HCEC 1CT (cell line): ENCODE results near the gene PIEZO2.
A peak's percentile ranks its signal among the peaks of the same experiment; 100 is the strongest.
"Not testable (repeated sequence)": the region's sequence is repeated elsewhere in the genome, so short reads cannot be mapped to it uniquely, and the experiment has no call there.

Source experiments
- DNase-seq: peaks from one replicate; pipeline ENCODE4 v3.0.0-alpha.2; 2017

PIEZO2 gene

DNA sequence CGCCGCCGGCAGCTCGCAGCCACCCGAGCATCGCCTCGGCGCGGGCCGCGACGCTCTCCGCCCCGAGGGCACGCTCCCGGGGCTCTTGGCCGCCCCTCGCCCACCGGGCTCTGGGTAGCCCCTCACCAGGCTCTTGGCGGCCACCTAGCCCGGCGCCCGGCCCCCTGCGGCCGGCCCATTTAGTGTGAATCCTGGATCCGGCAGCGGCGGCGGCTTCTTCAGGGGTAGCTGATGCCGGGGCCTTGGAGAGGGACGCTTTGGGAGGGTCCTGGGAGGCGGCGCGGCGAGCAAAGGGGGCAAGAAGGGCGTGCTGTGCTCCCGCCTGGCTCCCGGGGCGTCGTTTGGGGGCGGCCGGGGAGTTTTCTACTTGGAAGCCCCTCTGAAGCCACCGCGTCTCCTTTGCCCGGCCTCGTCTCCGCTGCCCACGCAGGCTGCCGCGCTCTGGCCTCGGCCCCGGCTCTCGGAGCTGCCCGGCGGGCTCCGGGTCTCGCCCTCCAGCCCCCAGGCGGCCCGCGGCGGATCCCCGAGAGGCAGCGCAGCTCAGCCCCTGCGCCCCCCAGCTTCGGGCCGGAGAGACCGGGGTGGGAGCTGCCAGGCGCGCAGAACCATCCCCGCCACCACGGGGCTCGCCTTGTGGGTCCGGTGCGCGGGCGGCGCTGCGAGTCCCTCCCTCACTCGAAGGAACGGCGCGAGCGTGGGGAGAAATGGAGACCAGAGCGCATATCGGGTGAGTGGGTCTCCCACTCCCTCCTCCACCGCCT, 509 bp downstream of the PIEZO2 start:
- DNase-seq = no peak

DNA sequence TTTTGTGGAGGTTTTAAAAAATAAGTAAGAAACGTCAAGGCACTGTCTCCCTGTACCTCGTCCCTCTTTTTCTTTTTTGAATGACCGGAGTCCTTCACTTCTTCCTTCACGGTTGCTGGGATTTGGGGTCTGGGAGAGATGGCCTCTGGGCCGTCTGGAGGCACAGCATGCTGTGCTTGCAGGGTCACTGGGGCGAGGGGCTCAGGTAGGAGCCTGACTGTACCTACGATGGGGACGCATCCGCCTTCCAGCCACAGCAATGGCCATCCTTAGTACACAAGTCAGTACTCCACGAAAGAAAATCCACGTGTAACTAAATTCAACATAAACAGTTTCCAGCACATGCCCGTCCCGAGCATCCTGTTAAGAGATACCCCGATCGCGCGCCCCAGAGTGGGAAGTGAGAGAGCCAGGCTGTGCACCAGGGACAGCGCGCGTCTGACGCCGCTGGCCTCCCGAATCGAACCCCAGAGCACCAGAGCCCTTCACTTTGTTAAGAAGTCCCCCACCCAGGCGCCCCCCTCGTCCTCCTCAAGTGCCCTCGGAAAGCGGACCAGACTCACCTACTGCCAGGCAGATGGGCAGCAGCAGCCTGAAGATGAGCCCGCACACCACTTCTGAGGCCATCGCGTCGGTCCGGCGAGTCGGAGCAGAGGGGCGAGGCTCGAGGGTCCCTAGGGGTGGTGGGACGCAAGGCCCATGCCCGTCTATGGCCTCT, 1.2 kb downstream of the PIEZO2 start:
- no peak for DNase-seq

DNA sequence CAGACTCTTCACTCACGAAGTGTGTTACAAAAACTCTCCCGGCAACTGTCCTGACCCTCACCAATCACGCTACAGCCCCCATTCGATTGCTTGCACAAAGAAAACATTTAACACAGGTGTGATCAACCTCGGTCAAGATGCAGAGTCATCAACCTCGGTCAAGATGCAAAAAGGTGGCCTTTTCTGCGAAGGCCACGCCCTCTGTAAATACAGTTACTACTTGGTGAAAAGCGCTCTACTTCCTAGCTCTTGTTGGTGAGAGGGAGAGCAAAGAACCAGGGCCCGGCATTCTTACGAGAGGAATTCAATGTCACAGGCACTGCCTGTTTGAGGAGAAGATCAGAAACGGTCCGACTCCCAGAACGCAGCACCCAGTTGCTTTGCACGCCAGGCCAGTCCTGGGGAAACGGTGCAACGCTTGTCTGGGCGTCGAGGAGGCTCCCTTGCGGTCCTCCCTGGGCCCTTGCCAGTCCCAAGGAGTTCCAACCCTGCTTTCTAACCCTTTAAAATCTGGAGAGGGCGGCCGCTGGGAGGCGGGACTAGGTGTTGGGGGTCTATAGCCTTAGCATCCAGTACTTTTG, 1.9 kb downstream of the PIEZO2 start:
- no peak for DNase-seq

DNA sequence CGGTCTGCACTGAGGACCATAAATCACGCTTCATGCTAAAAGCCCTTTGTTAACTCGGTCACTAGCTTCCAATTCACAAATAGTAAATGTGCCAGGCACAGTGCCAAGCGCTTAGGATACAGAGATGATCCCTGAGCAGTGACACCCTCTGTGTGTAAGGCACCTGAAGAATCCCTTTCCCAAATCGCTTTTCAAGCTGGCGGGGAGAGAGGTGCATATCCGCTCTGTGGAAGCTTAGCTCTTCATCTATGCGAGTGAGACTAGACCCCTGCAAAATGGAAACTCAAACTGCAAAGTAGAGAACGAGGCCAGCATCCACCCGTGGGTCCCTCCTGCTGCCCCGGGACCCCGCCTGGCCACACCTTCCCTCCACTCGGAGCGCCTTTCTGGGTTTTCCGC, 2.4 kb downstream of the PIEZO2 start:
- DNase-seq = no peak

DNA sequence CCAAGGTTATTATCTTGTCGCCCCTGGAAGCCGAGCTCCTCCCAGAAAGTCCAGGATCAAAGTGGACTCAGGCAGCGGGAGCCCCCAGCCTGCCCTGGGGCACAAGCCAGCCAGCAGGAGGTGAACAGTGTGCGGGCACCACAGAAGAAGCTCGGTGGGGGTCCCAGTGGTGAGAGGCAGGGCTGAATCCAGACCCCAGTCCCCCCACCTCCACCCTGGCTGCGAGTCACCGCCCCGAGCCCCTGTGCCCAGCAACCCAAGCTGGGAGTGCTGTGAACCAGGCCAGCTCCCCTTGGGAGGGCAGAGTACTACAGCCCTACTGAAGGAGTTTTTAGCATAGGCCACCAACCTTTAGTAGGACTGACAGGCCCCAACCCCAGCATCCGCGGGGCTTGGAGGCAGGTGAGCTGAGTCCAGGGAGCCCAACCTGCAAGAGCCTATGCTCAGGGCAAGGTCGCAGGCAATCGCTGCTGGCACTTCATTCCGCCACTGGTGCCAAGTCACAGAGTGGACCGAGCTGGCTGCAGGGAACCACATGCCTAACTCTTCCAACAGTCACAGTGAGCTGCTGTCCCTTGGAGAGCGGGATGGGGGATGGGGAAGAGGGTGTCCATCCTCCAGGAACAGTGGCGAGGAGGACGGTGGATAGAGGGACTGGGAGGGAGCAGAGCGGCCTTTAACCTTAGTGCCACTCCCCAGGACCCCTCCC, 3.0 kb downstream of the PIEZO2 start:
- DNase-seq = no peak

DNA sequence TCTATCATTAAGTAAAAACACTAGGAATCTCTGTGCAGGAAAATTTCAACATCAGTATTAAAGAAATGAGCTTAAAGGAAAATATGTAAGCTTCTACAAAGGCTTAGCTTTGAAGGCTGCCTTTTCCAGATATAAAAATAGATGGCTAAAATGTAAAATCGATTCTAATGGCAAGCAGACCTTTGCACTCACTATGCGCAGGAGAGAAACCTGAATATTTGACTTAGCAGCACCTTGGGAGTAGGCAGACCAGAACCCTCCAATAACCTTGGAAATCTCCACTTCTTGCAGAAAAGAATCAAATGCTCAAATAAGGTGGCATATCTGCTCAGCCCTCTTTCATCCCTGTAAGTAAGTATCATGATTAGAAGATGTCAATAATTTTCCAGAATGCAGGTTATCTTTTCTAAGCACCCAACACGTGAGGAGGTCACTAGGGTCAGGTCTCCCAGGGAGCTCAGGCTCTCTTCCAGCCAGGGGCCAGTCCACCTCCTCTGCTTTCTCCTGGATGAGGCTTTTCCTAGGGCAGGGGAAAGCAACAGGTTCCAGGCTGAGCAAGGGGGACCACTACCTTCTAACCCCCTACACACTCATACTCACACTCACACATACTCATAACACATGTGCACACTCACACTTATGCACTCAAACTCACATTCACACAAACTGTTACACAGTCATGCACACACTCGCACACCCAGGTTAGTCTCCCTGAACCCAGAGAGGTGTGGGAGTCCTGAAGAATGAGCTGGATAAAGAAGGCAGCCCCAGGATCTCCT, 3.8 kb downstream of the PIEZO2 start:
- DNase-seq = no peak

DNA sequence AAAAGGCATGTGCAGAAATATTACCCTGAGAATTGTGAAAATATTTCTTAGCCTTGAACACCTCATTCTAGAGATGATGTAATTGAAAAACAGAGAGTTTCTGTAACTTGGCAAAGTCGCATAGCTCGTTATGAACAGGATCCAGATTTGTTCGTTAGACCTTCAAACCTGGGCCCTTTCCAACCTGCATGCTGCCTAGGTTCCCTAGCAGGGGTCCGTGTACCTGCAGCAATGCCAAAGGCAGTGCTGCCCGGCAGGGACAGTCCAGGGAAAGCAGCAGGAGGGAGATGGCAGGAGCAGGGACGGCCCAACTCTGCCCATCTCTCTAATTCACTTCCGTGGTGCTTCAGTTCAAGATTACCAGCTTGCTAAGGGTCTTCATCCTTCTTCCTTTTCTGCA, 12.0 kb downstream of the PIEZO2 start:
- DNase-seq = no peak

DNA sequence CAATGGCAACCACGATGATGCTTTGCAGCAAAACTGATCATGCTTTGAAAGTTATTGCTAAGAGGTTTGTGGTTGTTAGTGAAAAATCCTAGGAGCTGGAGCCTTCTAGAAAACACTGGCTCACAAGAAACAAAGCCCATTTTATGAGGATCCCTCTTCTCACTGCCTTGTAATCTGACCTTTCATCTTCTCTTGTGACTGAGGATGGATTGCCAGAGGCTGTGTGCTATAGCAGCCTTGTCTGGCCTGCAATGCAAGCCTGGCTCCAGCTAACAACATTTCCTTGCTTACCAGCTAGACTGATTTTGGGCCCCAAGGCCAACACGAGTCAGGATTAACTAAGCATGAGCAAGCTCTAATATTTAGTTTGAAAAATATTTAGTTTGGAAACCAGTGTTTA, 13.1 kb downstream of the PIEZO2 start:
- no peak for DNase-seq

DNA sequence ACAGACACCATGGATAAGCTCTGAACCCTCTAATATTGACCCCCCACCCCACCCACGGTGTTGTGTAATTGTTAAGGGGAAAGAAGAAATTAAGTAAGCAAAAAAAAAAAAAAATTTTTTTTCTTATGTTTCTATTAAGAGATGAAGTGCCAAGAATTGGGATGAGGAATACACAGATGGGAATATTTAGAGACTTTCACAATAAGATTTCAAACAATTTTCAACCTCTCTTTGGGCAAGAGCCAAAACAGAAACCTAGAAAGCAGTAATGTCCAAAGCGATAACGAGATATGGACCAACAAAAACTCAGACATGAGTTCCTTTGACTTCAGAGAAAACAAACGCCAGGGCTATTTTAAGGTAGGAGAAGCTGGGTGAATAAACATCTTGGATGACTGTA, 14.4 kb downstream of the PIEZO2 start:
- DNase-seq = no peak

DNA sequence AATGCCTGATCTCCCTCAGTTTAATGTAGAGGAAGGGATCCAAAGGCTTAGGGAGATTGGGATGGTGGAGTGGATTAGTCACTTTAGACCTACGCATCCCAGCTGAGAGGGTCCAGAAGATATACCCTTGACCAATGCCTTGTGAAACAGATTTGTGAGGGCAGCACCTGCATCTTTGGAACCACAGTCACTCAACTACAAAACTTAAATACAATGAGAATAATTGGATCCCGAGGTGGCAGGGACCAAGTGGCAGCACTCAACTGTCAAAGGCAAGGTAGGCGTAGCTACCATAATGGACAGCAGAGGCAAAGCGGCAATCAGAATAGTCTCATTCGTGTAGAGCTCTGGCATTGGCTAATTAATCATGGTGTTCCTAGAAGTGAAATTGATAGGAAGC, 20.3 kb downstream of the PIEZO2 start:
- DNase-seq = not testable (repeated sequence)

DNA sequence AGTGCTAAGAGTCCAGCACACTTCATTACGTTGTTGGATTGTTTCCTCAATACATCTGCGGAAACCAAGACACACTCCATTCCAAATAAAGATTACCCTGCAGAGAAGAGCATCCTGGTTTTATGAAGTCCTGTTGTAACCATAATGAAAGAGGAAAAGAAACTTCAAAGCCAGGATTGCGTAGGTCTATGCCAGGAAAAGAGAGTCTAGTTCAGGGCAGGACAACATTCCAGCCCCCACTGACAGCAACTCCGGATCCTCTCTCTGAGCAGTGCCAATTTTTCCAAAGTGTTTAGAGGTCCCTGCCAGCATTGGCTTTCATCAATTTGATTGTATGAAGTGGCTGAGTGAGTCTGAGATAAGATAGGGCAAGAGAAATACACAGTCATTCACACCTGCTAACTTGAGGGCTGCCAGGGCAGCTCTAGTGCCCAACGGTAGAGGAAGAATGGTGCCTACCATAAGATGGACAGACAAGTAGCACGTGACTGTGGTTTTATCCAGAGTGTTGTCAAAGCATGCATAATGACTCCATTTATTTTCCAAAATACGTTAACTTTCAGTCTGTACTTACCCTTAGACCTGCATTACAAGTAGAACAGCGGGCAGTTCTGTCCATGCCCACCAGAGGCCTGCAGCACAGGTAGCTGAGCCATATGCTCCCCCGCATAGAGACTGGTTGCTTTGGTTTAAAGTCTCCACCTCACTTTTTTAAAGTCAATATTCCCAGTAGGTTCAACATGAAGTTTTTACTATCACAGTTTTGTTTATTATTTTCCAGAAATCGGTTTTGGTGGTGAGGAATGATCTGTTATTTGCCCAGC, 23.7 kb downstream of the PIEZO2 start:
- no peak for DNase-seq

DNA sequence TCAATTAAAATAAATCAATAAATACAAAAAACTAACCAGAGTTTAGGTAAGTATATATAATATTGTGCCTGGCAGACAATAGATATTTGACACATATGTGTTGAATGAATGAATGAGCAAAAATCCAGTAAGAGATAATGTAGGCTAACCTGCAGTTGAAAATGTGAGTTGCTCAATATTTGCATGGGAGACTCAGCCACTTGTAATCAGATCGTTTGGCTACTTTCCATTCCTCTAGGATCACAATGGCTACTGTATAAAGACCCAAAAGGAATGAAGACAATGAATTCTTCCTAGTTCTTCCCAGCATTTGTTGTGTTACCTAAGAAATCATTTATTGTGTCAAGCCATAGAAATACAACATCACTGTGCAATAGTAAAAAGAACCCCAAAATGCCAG, 25.3 kb downstream of the PIEZO2 start:
- DNase-seq = no peak

DNA sequence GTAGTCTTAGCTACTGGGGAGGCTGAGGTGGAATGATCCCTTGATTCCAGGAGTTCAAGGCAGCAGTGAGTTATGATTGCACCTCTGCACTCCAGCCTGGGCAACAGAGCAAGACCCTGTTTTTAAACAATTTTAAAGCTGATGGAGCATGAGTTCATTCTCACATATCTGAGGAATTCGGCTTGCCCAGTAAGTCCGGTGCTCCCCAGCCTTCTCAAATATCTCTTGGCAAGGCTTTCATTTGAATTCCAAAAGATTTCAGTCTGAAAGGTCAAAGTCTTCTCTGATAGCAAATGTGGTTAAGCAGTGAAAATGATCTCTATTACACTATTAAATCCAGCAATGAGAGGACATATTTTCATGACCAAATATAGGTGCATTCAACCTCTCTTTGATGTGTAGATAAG, 27.9 kb downstream of the PIEZO2 start:
- DNase-seq = no peak

DNA sequence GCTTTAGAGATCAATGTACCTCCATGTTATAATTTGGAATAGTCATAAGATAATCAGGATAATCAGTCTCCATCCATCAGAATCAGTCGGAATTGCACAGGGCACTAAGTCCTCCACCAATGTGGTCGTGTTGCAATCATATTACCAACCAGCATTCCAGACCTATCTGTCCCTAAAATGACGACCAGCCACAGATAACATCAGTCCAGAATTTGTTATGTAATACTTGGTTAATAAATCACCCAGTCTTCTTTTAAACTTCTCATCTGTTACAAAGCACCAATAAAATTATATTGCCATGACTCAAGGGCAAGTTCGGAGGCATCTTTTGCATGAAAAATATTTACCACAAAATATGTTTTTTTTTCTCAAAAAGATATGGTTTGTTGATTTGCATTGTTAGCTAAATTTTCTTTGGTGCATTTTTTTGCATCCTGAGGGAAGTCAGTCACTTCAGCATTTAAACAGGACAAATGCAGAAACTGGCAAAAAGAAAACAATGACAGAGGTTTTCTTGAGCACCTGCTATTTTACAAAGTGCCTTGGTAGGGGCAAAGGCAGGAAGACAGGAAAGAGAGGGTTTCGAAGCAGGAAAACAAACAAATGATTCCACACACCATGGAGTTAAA, 29.3 kb downstream of the PIEZO2 start:
- no peak for DNase-seq

DNA sequence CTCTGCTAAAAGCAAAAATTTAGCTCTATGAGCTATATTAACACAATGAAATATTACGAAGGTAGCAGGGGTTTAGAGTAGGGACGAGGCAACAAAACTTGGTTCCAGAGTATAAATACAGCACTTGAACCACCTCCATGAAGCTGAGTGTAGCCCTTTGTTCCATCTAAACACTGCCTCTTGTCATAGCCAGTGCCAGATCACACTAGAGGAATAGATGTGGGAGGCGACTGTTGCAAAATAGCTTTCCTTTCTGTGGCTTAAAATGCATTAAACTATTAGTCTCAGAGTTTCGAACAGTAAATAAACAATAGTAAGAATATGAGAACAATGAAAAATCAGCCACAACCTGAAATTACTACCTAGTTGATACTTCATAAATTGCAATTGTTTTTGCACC, 29.8 kb downstream of the PIEZO2 start:
- no peak for DNase-seq

DNA sequence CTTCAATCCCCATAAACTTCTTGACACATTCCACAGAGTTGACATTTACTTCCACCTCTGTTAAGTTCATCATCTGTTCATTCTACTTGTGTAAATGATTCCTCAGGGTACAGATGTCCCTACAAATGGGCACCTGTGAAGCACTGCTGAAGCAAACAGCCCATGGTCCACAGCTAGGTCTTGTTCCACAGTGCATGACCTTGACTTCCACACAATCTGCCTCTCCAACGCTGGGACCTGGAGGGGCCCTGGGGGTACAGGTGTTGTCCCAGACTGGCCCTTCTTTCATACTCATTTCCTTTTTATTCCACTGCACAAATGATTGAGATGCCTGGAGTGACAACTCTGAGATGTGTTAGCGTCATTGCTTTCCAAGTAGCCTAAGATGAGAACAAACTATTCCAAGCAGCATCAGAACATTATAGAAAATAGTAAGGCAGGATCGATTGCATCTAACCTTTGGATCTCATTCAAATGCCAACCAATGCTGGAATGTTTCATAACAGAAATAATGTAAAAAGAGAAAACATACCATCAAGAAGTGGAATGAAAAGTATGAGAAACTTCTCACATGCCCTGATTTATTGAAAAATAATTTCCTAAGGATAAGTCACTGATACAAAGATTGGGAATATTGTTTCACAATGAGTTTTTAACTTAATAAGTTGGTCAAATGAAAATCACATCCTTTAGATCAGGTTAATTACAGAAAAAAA, 31.2 kb downstream of the PIEZO2 start:
- DNase-seq = no peak

DNA sequence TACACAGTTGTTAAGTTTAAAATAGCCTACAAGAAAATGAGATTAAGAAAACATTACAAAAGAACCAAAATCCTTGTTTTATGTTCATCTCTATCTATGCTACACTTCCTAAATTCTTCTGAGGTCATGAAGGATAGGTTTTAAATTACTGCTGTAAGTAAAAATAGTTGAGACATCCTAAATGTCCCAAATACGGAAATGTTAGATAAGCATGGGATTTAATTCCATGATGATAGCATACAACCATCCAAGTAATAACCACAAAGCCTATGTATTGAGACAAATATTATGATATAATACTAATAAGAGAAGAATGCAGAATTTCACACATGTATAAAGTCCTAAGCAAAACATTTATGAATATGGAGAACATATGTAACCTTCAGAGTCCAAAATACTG, 34.1 kb downstream of the PIEZO2 start:
- DNase-seq = peak; percentile 24

DNA sequence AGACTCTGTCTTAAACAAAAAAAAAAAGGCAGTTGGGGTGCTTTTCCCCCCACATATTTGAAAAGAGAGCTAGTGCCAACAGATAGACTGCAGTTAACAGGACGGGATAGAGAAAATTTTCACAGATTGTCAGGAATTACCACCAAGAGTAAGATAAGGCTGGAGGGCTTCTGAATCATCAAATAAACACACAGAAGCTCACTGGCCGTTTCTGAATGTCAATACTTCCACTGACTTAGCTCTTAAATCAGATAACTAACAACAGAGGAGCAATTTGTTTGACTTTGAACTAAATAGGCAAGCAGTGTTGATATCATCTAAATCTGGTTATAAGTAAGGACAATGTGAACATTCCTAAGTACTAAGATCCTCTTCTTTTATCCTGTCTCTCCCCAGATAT, 34.7 kb downstream of the PIEZO2 start:
- no peak for DNase-seq

DNA sequence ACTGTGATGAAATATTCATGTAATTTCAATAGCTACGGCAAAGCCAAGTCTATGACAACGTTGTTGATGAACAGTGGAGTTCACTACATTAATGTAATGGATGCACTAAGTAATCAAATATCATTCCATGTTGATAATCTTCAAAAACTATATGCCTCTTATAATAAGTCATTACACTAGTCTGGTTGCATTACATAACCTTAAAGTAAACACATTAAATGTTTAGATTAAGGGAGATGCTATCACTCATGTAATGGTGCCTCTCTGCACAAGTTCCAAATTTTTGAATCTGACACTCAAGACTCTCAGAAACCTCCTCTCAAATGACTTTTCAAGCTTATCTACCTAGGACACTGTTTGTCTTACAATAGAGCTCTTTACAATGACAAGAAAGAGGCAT, 35.4 kb downstream of the PIEZO2 start:
- no peak for DNase-seq

DNA sequence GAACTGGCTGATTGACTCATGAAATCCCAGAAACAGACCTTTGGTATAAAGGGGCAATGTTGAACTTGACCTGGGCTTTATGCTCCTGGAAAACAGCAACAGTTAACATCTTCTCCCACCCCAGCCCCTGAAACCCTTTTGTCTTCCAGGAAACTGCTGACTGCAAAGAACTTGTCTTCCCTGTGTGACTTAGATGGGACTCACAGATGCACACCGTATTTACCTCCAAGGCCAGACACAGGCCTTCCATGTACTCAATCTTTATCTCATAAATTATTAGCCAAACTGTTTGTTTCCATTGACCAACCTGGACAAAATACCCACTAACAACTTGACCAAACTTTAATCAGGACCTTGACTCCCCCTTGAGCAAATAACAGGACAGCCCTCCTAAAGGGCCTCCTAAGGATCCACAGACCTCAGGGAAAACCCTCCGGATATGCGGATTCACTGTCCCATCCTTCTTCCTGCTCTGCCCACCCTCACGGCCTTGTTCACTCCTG, 36.3 kb downstream of the PIEZO2 start:
- DNase-seq = no peak

DNA sequence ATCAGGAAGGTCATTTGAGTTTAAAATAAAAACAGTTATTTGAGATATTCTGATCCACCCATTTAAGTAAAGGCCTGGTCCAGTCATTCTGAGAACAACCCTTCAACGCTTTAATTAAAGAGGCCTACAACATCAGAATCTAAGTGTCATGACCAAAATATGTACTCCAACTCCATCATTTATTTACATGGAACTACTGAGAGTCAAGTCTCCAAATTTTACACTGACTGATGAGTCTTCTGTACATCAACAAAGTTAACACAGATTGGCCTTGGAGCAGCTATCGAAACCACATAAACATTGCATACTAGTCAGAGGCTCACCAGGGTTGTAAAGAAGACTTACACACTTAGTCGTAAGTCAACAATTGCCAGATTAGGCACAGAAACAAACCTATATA, 37.1 kb downstream of the PIEZO2 start:
- DNase-seq = no peak
